HEK293 (cell line): ENCODE data around the gene PRXL2B.

ENCODE experiments used
- TRIM28 ChIP-seq: IDR thresholded peaks from 2 replicates; pipeline ENCODE4 v1.6.1; 2011; ENCODE audit warnings: low read length, control low read depth, borderline replicate concordance
- ZFP37 ChIP-seq: fragments of 450-650 bp; formaldehyde crosslinking; IDR thresholded peaks from 2 replicates; pipeline ENCODE4 v1.5.1; 2016; ENCODE audit warnings: missing biosample characterization, missing genetic modification characterization
- ZNF19 ChIP-seq: fragments of 450-650 bp; formaldehyde crosslinking; IDR thresholded peaks from 2 replicates; pipeline ENCODE4; 2016; ENCODE audit warnings: missing biosample characterization, missing genetic modification characterization, low read depth
- ZNF239 ChIP-seq: fragments of 450-650 bp; formaldehyde crosslinking; IDR thresholded peaks from 2 replicates; pipeline ENCODE4 v1.5.1; 2016; ENCODE audit warnings: missing biosample characterization, missing genetic modification characterization
- ZNF24 ChIP-seq: fragments of 450-650 bp; formaldehyde crosslinking; IDR thresholded peaks from 2 replicates; pipeline ENCODE4 v1.5.1; 2016; ENCODE audit warnings: missing biosample characterization, missing genetic modification characterization
- ZNF610 ChIP-seq: fragments of 450-650 bp; formaldehyde crosslinking; IDR thresholded peaks from 2 replicates; pipeline ENCODE4 v1.5.1; 2016; ENCODE audit warnings: missing biosample characterization, missing genetic modification characterization, borderline replicate concordance
- TF ChIP-seq, protein P1 (sequence below): fragments of 450-650 bp; formaldehyde crosslinking; IDR thresholded peaks from 2 replicates; pipeline ENCODE4 v1.5.1; 2016; ENCODE audit warnings: missing biosample characterization, missing genetic modification characterization
- TF ChIP-seq, protein P2 (sequence below): fragments of 450-650 bp; formaldehyde crosslinking; IDR thresholded peaks from 2 replicates; pipeline ENCODE4 v1.5.1; 2016; ENCODE audit warnings: missing biosample characterization, missing genetic modification characterization
- TF ChIP-seq, protein P3 (sequence below): fragments of 450-650 bp; formaldehyde crosslinking; IDR thresholded peaks from 2 replicates; pipeline ENCODE4 v1.5.1; 2016; ENCODE audit warnings: missing biosample characterization, missing genetic modification characterization

DNA sequence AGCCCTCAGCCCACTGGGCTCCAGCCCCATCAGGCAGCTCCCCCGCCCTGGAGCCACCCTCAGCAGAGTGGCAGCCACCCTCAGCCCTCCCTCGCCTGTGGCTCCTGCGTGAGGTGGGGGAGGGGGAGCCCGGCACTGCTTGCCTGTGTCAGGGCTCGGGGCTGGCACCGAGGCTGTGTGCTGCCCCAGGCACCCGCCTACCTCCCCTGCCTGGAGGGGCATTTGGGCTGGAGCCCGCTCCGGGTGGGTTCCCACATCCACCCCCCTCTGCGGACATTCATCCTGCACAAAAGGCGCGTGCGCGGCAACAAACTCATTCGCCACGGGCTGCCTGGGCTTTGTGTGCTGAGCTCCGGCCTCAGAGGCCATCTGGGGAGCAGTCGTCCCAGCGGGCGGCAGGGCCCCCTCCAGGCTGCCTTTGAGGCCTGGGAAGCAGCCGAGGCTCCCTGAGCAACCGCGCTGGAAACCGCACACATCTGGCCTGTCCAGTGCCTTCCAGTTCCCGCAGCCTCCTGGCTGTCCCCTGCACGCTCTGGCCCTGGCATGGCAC, 43.0 kb upstream of the PRXL2B start:
- no peak for TF ChIP-seq ZNF19
- TF ChIP-seq, protein P1, sequence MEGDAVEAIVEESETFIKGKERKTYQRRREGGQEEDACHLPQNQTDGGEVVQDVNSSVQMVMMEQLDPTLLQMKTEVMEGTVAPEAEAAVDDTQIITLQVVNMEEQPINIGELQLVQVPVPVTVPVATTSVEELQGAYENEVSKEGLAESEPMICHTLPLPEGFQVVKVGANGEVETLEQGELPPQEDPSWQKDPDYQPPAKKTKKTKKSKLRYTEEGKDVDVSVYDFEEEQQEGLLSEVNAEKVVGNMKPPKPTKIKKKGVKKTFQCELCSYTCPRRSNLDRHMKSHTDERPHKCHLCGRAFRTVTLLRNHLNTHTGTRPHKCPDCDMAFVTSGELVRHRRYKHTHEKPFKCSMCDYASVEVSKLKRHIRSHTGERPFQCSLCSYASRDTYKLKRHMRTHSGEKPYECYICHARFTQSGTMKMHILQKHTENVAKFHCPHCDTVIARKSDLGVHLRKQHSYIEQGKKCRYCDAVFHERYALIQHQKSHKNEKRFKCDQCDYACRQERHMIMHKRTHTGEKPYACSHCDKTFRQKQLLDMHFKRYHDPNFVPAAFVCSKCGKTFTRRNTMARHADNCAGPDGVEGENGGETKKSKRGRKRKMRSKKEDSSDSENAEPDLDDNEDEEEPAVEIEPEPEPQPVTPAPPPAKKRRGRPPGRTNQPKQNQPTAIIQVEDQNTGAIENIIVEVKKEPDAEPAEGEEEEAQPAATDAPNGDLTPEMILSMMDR (tag by site-specific recombination) = no peak
- no peak for TF ChIP-seq ZNF239 (tag by site-specific recombination)
- TF ChIP-seq, protein P2, sequence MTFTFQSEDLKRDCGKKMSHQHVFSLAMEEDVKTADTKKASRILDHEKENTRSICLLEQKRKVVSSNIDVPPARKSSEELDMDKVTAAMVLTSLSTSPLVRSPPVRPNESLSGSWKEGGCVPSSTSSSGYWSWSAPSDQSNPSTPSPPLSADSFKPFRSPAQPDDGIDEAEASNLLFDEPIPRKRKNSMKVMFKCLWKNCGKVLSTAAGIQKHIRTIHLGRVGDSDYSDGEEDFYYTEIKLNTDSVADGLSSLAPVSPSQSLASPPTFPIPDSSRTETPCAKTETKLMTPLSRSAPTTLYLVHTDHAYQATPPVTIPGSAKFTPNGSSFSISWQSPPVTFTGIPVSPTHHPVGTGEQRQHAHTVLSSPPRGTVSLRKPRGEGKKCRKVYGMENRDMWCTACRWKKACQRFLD = no peak
- TF ChIP-seq, protein P3, sequence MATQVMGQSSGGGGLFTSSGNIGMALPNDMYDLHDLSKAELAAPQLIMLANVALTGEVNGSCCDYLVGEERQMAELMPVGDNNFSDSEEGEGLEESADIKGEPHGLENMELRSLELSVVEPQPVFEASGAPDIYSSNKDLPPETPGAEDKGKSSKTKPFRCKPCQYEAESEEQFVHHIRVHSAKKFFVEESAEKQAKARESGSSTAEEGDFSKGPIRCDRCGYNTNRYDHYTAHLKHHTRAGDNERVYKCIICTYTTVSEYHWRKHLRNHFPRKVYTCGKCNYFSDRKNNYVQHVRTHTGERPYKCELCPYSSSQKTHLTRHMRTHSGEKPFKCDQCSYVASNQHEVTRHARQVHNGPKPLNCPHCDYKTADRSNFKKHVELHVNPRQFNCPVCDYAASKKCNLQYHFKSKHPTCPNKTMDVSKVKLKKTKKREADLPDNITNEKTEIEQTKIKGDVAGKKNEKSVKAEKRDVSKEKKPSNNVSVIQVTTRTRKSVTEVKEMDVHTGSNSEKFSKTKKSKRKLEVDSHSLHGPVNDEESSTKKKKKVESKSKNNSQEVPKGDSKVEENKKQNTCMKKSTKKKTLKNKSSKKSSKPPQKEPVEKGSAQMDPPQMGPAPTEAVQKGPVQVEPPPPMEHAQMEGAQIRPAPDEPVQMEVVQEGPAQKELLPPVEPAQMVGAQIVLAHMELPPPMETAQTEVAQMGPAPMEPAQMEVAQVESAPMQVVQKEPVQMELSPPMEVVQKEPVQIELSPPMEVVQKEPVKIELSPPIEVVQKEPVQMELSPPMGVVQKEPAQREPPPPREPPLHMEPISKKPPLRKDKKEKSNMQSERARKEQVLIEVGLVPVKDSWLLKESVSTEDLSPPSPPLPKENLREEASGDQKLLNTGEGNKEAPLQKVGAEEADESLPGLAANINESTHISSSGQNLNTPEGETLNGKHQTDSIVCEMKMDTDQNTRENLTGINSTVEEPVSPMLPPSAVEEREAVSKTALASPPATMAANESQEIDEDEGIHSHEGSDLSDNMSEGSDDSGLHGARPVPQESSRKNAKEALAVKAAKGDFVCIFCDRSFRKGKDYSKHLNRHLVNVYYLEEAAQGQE = no peak
- no peak for TF ChIP-seq ZFP37 (tag by site-specific recombination)
- TF ChIP-seq TRIM28 = no peak
- TF ChIP-seq ZNF24 (tag by site-specific recombination) = no peak
- no peak for TF ChIP-seq ZNF610 (tag by site-specific recombination)
